HG02798 (cell line): ENCODE measurements around the gene RAB11B.
A peak's percentile ranks its signal among the peaks of the same experiment; 100 is the strongest.
"Not testable (repeated sequence)": the region's sequence is repeated elsewhere in the genome, so short reads cannot be mapped to it uniquely, and the experiment has no call there.

Experiments used
- ATAC-seq: cut with Tn5 transposase; IDR thresholded peaks from one replicate; pipeline ENCODE4 v1.9.1; 2021; ENCODE audit warnings: mild to moderate bottlenecking; ENCODE audit not compliant: unreplicated experiment, poor library complexity

The RAB11B gene

DNA sequence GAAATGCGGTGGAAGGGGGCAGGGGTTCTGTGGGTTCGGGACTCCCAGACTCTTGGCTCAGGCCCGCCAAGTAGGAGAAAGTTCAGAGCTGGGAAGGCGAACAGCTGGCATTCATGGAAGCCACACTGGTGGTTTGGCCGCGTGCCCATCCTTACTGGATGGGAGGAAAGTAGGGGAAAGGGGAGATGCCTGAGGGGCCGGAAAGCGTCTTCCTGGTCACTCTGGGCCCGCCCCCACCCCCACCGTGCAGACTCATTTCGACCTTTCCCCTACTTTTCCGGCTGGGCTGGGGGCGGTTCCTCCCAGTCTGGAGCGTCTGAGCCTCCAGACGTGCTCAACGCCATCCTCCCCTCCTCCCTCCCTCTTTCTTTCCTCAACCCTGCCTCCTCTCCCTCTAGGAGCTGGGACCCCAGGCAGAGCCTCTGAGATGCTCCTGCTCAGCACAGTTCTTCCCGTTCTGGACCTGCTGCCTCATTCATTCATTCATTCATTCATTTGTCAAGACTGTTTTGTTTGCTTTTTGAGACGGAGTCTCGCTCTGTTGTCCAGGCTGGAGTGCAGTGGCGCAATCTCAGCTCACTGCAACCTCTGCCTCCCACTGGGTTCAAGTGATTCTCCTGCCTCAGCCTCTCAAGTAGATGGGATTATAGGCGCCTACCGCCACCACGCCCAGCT, 22.7 kb upstream of the RAB11B start:
- no peak for ATAC-seq

DNA sequence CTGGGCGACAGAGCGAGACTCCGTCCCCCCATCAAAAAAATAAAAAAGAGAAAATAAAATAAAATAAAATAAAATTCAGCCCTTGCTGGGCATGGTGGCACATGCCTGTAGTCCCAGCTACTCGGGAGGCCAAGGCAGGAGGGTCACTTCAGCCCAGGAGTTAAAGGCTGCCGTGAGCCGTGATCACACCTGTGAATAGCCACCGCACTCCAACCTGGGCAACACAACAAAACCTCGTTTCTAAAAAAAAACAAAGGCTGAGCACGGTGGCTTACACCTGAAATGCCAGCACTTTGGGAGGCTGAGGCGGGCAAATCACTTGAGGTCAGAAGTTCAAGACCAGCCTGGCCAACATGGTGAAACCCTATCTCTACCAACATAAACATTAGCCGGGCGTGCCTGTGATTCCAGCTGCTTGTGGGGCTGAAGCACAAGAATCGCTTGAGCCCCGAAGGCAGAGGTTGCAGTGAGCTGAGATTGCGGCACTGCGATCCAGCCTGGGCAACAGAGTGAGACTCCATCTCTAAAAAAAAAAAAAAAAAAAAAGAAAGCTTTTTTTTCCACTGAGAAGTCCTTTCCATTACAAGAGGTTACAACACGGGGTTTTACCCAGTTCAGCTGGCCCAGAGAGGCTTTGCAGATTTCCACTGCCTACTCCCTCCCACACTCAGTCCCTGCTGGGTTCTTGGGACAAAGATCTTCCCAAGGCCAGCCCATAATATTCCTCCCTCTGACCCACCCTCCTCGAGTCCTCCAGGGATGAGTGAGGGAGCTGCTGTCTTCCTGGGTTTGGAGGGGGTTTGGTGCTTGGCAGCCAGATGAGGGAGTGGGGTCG, 19.8 kb upstream of the RAB11B start:
- ATAC-seq = no peak

DNA sequence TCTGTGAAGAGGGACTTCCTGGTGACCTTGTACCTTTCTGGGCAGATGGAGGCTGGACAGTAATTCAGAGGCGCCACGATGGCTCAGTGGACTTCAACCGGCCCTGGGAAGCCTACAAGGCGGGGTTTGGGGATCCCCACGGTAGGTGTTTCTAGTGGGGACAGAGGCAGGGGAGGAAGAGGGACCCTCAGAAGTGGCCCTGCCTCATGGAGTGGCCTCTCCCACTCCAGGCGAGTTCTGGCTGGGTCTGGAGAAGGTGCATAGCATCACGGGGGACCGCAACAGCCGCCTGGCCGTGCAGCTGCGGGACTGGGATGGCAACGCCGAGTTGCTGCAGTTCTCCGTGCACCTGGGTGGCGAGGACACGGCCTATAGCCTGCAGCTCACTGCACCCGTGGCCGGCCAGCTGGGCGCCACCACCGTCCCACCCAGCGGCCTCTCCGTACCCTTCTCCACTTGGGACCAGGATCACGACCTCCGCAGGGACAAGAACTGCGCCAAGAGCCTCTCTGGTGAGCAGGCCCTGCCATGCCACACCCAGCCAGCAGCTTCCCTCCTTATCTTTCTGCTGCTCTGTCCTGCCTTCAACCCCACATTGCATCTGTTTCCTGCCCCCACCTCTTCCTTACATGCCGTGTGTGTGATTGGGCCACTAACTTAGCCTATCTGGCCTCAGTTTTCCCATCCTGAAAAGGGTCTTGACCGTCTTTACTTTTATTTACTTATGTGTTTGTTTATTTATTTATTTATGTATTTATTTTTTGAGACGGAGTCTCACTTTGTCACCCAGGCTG, 19.0 kb upstream of the RAB11B start:
- ATAC-seq = no peak

DNA sequence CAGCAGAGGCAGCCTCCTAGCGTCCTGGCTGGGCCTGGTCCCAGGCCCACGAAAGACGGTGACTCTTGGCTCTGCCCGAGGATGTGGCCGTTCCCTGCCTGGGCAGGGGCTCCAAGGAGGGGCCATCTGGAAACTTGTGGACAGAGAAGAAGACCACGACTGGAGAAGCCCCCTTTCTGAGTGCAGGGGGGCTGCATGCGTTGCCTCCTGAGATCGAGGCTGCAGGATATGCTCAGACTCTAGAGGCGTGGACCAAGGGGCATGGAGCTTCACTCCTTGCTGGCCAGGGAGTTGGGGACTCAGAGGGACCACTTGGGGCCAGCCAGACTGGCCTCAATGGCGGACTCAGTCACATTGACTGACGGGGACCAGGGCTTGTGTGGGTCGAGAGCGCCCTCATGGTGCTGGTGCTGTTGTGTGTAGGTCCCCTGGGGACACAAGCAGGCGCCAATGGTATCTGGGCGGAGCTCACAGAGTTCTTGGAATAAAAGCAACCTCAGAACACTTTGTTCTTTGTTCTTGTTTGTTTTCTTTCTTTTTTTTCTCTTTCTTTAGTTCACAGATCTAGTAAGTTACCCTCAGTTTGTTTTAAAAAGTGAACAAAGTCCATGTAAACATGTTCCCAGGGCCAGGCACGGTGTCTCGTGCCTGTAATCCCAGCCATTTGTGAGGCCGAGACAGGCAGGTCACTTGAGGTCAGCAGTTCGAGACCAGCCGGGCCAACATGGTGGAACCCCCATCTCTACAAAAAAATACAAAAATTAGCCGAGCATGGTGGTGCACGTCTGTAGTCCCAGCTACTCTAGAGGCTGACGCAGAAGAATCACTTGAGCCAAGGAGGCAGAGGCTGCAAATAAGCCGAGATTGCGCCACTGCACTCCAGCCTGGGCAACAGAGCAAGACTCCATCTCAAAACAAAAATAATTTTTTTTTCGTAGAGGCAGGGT, 16.0 kb upstream of the RAB11B start:
- no peak for ATAC-seq

DNA sequence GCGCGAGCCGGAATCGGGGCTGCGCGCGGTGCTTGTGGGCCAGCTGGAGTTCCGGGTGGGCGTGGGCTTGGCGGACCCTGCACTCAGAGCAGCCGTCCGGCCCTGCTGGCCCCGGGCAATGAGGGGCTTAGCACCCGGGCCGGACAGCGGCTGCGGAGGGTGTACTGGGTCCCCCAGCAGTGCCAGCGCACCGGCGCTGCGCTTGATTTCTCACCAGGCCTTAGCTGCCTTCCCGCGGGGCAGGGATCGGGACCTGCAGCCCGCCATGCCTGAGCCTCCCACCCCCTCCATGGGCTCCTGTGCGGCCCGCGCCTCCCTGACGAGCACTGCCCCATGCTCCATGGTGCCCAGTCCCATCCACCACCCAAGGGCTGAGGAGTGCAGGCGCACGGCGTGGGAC, 14.4 kb upstream of the RAB11B start:
- not testable (repeated sequence) for ATAC-seq

DNA sequence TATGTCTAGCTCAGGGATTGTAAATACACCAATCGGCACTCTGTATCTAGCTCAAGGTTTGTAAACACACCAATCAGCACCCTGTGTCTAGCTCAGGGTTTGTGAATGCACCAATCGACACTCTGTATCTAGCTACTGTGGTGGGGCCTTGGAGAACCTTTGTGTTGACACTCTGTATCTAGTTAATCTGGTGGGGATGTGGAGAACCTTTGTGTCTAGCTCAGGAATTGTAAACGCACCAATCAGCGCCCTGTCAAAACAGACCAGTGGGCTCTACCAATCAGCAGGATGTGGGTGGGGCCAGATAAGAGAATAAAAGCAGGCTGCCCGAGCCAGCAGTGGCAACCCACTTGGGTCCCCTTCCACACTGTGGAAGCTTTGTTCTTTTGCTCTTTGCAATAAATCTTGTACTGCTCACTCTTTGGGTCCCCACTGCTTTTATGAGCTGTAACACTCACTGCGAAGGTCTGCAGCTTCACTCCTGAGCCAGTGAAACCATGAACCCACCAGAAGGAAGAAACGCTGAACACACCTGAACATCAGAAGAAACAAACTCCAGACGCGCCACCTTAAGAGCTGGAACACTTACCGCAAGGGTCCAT, 13.7 kb upstream of the RAB11B start:
- ATAC-seq = not testable (repeated sequence)

DNA sequence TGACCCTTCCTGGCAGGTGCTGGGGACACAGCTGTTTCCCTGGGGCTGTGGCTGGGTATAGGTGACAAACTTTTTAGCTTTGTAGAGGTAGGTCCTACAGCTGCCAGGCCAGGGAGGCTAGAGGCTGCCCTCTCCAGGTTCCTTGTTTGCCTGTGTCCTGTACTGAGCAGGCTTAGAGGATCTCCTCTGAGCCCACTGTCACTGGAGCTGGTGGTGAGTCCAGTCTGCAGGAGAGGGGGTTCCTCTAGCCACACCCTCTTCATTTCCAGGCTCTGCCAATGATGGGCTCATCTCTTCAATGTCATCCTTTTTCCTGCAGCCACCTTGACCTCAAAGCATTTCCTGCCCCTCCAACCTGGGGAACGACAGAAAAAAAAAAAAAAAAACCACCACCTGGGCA, 12.6 kb upstream of the RAB11B start:
- ATAC-seq = no peak

DNA sequence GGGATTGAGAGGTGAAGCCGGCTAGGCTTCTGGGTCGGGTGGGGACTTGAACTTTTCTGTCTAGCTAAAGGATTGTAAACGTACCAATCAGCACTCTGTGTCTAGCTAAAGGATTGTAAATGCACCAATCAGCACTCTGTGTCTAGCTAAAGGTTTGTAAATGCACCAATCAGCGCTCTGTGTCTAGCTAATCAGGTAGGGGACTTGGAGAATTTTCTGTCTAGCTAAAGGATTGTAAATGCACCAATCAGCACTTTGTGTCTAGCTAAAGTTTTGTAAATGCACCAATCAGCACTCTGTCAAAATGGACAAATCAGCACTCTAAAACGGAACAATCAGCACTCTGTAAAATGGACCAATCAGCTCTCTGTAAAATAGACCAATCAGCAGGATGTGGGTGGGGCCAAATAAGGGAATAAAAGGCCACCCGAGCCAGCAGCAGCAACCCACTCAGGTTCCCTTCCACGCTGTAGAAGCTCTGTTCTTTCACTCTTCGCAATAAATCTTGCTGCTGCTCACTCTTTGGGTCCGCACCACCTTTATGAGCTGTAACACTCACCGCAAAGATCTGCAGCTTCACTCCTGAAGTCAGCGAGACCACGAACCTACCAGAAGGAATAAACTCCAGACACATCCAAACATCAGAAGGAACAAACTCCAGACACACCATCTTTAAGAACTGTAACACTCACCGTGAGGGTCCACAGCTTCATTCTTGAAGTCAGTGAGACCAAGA, 10.8 kb upstream of the RAB11B start:
- ATAC-seq = not testable (repeated sequence)

DNA sequence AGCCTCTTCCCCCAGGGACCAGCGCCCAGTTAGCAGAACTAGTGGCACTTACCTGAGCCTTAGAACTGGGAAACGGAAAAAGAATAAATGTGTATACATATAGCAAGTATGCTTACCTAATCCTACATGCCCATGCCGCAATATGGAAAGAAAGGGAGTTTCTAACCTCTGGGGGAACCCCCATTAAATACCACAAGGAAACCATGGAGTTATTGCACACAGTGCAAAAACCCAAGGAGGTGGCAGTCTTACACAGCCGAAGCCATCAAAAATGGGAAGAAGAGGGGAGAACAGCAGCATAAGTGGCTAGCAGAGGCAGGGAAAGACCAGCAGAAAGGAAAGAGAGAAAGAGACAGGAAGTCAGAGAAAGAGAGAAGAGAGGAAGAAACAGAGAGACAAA, 5.6 kb upstream of the RAB11B start:
- ATAC-seq = not testable (repeated sequence)

DNA sequence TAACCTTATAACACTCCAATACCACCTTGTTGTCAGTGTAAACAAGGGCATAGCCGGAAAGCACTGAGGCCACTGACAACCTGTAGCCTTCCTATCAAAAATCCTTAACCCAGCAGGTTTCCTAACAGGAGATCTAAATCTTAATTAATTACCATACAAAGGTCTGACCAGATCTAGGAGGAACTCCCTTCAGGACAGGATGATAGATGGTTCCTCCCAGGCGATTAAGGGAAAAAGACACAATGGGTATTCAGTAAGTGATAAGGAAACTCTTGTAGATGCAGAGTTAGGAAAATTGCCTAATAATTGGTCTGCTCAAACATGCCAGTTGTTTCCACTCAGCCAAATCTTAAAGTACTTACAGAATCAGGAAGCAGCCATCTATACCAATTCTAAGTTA, 5.1 kb upstream of the RAB11B start:
- ATAC-seq = not testable (repeated sequence)

DNA sequence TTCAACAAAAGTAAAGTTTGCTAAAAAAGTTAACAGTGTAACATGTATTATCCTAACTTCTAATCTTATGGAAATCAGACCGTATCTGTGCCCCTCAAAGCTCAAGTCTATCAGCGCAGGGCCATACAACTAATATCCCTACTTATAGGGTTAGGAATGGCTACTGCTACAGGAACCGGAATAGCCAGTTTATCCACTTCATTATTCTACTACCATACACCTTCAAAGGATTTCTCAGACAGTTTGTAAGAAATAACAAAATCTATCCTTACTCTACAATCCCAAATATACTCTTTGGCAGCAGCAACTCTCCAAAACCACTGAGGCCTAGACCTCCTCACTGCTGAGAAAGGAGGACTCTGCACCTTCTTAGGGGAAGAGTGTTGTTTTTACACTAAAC, 4.6 kb upstream of the RAB11B start:
- not testable (repeated sequence) for ATAC-seq

DNA sequence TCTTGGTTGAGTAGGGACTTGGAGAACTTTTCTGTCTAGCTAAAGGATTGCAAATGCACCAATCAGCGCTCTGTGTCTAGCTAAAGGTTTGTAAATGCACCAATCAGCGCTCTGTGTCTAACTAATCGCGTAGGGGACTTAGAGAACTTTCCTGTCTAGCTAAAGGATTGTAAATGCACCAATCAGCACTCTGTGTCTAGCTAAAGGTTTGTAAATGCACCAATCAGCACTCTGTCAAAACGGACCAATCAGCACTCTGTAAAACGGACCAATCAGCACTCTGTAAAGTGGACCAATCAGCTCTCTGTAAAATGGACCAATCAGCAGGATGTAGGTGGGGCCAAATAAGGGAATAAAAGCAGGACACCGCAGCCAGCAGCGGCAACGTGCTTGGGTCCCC, 3.7 kb upstream of the RAB11B start:
- ATAC-seq = not testable (repeated sequence)

DNA sequence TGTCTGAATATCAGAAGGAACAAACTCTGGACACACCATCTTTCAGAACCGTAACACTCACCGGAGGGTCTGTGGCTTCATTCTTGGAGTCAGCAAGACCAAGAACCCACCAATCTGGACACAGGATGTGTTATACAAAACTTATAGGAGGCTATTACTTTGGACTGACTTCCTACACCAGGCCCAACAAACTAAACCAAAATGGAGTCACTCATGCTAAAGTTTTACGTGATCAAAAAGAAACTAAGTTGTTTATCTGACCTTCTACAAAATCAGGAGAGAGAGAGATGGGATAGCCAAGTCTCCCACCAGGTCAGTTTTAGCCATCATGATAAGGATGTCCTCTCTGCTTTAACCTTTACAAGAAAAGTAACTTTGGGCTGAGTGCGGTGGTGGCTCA, 3.2 kb upstream of the RAB11B start:
- no peak for ATAC-seq

DNA sequence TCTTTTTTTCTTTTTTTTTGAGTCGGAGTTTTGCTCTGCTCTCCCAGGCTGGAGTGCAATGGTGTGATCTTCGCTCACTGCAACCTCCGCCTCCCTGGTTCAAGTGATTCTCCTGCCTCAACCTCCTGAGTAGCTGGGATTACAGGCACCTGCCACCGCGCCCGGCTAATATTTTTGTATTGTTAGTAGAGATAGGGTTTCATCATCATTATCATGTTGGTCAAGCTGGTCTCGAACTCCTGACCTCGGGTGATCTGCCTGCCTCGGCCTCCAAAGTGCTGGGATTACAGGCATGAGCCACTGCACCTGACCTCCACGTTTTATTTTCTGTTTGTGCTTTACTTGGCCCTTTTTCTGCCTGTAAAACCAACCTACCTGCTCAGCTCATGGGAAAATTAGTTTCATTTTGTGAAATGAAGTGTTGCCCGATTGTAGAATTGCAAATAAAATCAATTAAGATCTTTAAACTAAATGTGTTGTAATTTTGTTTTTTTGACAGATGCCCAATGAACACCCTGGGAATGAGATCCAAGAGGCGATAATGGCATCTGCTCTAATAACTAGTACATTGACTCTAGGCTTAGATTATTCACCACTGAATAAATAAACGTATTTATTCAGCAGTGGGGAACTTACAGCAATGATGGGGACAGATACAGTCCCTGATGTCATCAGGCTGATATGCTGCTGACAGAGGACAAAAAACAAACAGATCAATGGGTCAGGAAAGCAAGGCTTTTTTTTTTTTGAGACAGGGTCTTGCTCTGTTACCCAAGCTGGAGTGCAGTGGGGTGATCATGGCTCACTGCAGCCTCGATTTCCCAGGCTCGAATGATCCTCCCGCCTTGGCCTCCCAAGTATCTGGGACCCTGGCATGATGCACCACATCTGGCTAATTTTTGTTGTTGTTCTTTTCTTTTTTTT, 2.2 kb upstream of the RAB11B start:
- no peak for ATAC-seq

DNA sequence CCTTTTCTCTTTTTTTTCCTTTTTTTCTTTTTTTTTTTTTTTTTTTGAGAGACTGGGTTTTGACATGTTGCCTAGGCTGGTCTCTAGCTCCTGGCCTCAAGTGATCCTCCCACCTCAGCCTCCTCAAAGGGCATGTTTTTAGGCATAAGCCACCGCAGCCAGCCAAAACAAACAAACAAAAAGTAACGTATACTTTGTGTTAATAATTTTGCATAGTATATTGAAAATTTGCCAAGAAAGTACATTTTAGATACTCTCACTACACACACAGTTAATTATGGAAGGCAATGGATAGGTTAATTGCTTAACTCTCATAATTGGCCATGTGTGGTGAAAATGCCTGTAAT, 1.6 kb upstream of the RAB11B start:
- no peak for ATAC-seq

DNA sequence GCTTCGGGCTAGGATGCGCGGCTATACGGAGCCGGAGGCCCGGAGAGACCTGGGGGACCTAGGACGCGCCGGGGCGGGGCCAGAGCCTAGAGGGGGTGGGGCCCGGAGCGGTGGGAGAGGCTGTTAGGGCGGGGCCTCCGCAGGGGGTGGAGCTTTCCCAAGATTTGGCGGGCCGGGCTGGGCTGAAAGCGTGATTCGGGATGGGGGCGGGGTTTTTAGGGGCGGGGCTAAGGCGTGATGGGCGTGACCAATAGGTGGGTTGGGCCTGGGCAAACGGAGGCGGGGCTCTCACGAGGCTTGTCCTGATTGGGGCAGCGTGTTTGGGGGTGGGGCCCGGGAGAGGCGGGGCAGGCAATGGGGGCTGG, 439 bp downstream of the RAB11B start:
- peak; percentile 40 for ATAC-seq

DNA sequence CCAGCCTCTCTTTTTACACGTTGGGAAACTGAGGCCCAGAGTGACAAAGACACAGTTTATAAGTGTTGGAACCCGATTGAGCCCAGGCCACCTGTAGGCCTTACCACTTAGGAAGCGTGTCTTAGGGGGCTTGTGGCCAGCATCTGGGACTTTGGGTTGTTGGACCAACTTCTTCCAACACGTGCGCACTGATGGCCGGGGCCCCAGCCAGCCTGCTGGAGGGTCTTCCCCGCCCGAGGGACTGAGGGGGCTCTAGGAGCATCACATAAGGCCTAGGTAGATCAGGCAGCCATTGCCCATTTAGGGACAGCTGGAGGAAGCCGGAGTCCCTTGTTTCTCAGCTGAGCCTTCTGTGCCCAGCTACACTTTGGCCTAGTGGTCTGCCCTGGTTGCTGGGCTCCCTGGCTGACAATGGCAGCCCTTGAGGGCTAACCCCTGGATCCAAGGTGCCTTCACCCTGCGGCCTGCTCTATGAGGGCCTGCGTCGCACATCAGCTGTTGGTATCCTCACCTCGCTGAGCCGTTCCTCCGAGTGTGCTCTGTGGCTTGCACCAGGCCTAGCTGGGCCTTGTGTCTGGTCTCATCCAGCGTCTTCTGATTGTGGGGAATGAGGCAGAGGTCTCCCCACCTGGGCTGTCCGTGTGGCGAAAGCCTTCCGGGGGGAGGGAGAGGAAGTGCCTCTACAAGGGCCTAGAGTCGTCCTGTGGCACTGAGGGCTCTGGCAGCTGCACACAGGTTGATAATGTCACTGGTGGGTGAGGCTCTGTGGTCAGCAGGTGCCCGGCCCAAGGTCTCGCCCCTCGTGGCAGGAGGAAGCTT, 1.2 kb downstream of the RAB11B start:
- ATAC-seq = no peak
